GM21526 (cell line): Measurements from ENCODE around the gene NLRP9.

Experiments used
- ATAC-seq: cut with Tn5 transposase; IDR thresholded peaks from one replicate; pipeline ENCODE4 v1.9.1; 2021; ENCODE audit warnings: moderate library complexity; ENCODE audit not compliant: unreplicated experiment, low FRiP score

Gene NLRP9

GRCh38 chr19:55704494-55705245 is 33.5 kb downstream of the NLRP9 start:
- no peak for ATAC-seq

DNA sequence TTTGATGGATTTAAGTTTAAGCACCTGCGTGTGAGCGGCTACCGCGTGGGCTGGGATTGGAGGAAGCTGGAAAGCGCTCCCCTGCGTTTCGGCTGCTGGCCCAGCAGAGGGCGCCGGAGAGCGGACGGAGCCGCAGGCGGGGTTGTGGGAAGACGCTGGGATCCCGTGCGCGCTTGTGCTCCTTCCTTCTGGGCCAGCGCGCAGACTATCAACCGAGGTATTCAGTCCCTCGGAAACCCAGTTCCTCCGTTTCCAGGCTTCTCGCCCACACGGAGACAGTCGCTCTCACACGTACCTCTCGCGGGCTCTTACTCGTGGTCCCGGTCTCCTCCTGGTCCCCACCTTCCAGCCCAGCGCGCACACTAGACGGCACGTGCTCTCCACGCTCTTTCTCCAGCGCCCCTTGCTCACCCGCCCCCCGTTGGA is 34.4 kb downstream of the NLRP9 start:
- no peak for ATAC-seq

DNA sequence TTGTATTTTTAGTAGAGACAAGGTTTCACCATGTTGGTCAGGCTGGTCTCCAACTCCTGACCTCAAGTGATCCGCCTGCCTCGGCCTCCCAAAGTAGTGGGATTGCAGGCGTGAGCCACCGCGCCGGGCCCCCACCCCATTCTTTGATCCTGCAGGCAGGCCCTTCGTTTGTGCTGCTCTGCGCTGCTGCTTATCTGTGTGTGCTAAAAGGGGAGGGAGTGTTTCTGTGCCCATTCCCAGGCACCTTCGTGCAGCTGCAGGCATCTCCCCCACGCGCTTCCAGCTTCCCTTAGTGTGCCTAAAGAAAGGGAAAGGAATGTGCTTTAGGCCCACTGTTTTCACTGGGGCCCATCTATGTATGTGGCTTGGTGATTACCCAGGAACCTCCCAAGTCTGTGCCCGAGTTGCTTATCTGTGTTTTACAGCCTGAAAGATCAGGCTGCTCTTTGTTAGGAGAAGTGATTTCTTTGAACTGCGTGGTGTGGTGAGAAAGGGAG is 36.0 kb downstream of the NLRP9 start:
- ATAC-seq = no peak

DNA sequence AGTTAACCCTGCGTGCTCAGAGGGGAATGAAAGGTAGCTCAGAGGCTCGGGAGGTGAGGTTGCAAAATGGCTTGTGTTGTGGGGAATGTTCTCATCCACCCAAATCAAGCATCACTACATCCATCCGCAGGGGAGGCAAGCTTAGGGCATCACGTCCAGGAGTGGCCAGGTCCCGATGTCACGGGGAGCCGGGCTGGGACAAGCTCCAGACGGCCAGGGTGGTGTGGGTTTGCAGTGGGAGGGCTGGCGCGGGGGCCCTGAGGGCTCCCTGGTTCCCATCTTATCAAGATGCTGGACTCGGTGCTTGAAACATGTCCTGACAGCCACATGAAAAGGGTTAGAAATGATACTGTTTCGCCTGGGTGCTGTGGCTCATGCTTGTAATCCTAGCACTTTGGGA is 37.4 kb downstream of the NLRP9 start:
- ATAC-seq = no peak

GRCh38 chr19:55699221-55699620 is 39.0 kb downstream of the NLRP9 start:
- ATAC-seq = no peak

DNA sequence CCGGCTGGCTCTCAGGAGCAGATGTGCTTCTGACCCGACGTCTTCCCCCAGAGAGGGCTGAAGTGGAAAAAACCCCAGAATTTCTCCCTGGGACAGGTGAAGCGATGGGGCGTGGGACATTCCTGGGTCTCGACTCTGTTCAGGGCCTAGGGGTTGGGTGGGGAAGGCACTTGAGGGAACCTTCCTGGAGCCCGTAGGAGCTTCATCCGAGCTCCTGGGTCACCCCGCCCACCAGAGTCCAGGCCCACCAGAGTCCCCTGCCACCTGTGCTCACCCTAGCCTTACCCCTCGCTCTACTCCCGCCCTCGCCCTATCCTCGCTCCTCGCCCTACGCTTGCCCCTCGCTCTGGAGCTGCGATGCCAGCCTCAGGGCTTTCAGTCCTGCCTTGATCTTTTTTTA is 39.9 kb downstream of the NLRP9 start:
- no peak for ATAC-seq

DNA sequence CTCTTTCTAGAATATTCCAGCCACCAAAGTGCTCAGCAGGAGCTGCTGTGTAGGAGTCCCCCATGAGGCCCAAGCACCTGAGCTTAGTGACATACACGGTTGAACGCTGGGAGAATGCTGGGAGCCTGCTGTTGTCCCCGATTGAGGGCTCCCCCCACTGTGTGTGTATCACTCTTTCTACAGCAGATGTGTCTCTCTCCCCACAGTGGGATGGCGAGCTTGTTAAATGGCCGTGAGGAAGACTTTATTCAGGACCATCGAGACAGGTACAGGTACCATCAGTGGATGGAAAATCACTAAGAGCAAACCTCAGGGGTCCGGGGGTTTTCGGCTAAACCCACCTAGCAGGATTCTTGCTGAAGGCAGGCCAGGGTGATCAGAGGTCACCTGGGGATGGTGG is 40.5 kb downstream of the NLRP9 start:
- no peak for ATAC-seq

DNA sequence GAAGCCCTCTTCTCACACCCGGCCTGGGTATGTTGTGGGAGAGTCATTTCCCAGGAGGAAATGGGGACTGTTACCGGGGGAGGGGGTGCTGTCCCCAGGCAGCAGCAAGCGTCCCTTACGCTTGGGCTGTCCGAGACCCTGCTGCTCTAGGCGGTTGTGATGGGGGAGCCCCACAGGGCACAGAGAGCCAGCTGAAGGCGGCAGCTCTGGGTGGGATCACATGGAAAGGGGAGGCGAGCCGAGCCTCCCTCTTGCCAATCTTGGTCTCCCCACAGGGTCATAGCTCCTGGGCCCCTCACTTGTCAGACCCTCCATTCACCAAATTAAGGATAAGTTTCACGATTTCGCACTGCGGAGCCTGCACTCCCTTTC is 41.1 kb downstream of the NLRP9 start:
- ATAC-seq = no peak

GRCh38 chr19:55696301-55697068 is 41.7 kb downstream of the NLRP9 start:
- no peak for ATAC-seq

GRCh38 chr19:55695511-55696290 is 42.5 kb downstream of the NLRP9 start:
- no peak for ATAC-seq

DNA sequence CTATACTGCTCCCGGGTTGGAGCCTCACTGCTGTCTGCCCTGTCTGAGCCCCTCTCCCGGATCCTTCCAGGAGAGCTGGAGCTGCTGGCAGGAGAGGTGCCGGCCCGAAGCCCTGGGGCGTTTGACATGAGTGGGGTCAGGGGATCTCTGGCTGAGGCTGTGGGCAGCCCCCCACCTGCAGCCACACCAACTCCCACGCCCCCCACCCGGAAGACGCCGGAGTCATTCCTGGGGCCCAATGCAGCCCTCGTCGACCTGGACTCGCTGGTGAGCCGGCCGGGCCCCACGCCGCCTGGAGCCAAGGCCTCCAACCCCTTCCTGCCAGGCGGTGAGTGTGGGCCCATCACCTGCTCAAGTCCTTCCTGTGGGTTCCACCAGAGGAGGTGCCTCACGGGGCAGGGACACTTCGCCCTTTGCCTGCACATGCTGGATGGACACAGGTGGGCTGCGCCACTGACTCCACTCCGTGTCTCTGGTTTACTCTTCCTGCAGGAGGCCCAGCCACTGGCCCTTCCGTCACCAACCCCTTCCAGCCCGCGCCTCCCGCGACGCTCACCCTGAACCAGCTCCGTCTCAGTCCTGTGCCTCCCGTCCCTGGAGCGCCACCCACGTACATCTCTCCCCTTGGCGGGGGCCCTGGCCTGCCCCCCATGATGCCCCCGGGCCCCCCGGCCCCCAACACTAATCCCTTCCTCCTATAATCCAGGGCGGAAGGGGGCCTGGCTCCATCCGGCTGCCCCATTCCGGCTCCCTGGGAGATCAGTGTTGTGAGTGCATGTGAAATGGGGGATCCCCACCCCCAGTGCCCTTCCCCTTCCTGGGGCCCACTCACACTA is 43.3 kb downstream of the NLRP9 start:
- ATAC-seq = no peak

DNA sequence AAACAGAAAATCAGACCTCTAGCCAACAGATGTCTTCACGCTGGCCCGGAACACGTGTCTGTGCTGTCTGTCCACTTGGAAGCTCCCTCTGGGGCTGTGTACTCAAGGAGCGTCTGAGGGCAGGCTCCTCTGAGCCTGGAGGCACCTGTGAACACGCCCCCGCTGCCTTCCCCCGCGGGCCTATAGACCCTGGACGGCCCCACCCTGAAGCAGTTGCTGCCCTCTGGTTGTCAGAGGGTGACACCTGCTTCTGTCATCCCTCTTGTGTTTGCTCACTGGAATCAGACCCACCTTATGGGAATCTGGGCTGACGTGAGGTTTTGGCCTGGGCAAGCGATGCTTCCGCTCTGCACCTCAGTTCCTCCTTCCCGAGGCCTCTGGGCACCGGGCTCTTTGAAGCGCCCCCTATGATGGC is 44.0 kb downstream of the NLRP9 start:
- ATAC-seq = no peak

DNA sequence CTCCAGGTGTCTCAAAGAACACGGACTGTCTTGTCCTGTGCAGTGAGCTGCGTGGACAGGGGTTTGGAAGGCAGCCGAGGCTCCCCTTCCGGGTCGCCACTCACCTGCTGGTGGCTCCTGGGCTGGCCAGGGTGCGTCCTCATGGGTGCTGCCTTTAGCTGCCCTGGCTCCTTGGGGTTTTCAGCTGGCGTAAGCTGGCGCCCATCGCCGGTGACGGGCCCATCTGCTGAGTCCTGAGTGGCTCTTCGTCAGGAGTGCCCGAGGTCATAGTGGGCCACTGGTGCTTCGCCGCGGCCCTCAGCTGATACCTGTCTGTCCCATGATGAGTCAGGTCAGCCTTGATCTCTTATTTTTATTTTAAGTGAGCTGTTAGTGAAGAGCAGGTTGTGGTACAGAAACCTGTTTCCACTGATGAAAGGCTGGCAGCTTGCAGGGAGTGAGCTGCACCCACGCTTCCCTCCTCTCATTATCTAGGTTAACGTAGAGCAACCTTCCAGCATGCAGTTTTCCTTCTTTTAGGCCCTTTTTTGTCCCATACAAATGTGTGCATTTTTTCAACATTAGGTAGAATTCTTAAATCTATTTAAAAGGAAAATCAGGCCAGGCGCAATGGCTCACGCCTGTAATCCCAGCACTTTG is 44.7 kb downstream of the NLRP9 start:
- ATAC-seq = no peak

- no peak for ATAC-seq
Observed at GRCh38 chr19:55692681-55693081, 45.5 kb downstream of the NLRP9 start.

GRCh38 chr19:55691561-55692481 is 46.4 kb downstream of the NLRP9 start:
- ATAC-seq = no peak

- no peak for ATAC-seq
Observed at GRCh38 chr19:55690769-55691545, 47.2 kb downstream of the NLRP9 start.

DNA sequence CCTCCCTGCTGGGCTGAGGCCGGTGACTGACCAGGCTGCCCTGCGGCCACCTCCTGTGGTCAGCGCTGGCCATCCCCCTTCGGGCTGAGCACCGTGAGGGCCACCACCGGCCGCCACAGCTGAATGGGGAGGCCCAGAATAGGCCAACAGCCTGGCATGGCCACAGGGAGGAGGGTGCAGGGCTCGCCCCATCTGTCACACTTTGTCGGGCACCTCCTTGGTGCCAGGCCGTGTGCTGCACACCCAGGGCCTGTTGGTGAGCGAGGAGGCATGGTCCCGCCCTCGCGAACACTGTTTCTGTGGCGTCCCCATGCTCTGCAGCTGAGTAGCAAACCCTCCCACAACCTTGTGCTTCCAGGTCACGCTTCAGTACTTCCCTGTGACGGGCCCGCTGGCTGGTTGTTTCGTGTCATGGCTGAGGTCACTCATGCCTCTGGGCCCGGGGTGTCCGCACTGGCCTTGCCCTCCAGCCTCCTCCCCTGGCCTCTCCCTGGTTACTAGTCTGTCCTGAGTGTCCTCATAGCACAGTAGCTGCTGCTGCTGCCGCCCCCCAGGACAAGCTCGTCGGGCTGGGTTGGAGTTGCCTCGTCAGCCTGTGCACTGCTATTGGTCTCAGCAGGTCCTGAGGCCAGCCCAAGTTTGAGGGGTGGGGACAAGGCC is 48.0 kb downstream of the NLRP9 start:
- ATAC-seq = no peak
